H1 (cell line): ENCODE results near the gene MYBPC3. TPM values are rescaled to one million over a fixed set of nuclear protein-coding genes. Genes with fewer than 3 reads are reported as not detected.
A peak's percentile ranks its signal among the peaks of the same experiment; 100 is the strongest.

ENCODE experiments used
- CTCF ChIA-PET: fragments of 300-600 bp; sonication (Branson Sonifier 250); formaldehyde crosslinking; loops from one replicate; lab custom pipeline; 2021; ENCODE audit not compliant: partially characterized antibody; lab: Charles Lee
- POLR2A ChIA-PET: fragments of 300-600 bp; sonication (Branson Sonifier 250); formaldehyde crosslinking; loops from one replicate; lab custom pipeline; 2021; ENCODE audit warnings: inconsistent platforms; ENCODE audit not compliant: partially characterized antibody; lab: Charles Lee
- DNase-seq, 2 experiments: peaks; one replicate each; pipeline versions ENCODE4 v3.0.0 to v3.0.0-alpha.2; 2010 to 2022; ENCODE audit warnings: low spot score in 2 of 2, low read depth in 1 of 2, mixed read lengths in 1 of 2
- FAIRE-seq: peaks from 2 replicates; lab custom pipeline; 2011; peaks lifted over from hg19 to GRCh38; lab: Jason Lieb, UNC
- H2AFZ ChIP-seq: 2 replicates; pipeline ENCODE4 v1.8.1; 2012; ENCODE audit warnings: low read length, inconsistent platforms
- H2AK5ac ChIP-seq: 2 replicates; pipeline ENCODE4 v1.6.1; 2013; ENCODE audit warnings: low read depth, low read length
- H2BK120ac ChIP-seq: replicated peaks from 2 replicates; pipeline ENCODE3; 2013; ENCODE audit warnings: low read depth, low read length, inconsistent platforms
- H2BK12ac ChIP-seq: 2 replicates; pipeline ENCODE4 v1.6.1; 2013; ENCODE audit warnings: low read depth, low read length
- H2BK15ac ChIP-seq: 2 replicates; pipeline ENCODE4 v1.6.1; 2013; ENCODE audit warnings: low read length
- H2BK20ac ChIP-seq: 2 replicates; pipeline ENCODE4 v1.6.1; 2013; ENCODE audit warnings: low read length
- H2BK5ac ChIP-seq: 2 replicates; pipeline ENCODE4 v1.6.1; 2013; ENCODE audit warnings: low read depth, low read length
- H3K14ac ChIP-seq: 2 replicates; pipeline ENCODE4 v1.6.1; 2013; ENCODE audit warnings: inconsistent platforms; ENCODE audit not compliant: insufficient read length
- H3K18ac ChIP-seq: 2 replicates; pipeline ENCODE4 v1.6.1; 2013; ENCODE audit warnings: low read length; ENCODE audit errors: extremely low read depth
- H3K23ac ChIP-seq: 2 replicates; pipeline ENCODE4 v1.6.1; 2013; ENCODE audit warnings: inconsistent platforms; ENCODE audit not compliant: insufficient read length
- H3K23me2 ChIP-seq: 2 replicates; pipeline ENCODE4 v1.6.1; 2013; ENCODE audit warnings: low read depth, low read length
- H3K27ac ChIP-seq: 2 replicates; pipeline ENCODE4 v1.6.1; 2011; ENCODE audit warnings: low read depth, low read length, inconsistent platforms
- H3K27me3 ChIP-seq, 4 experiments: replicated peaks in 1 of 4; 1 replicate in 1 of 4; 2 replicates in 3 of 4; pipeline versions ENCODE4 v1.6.1 to v1.8.1; 2011 to 2013; ENCODE audit warnings: low read length in 3 of 4, mild to moderate bottlenecking in 3 of 4, inconsistent platforms in 2 of 4, mixed read lengths in 2 of 4, moderate library complexity in 1 of 4; ENCODE audit not compliant: control insufficient read depth in 3 of 4, insufficient read depth in 3 of 4; ENCODE audit errors: extremely low read depth in 1 of 4
- H3K36me3 ChIP-seq, 4 experiments: 2 replicates each; pipeline versions ENCODE4 v1.6.1 to v1.8.1; 2011 to 2013; ENCODE audit warnings: mild to moderate bottlenecking in 4 of 4, low read length in 3 of 4, moderate library complexity in 2 of 4, control low read depth in 1 of 4, inconsistent platforms in 1 of 4; ENCODE audit not compliant: insufficient read depth in 4 of 4, control insufficient read depth in 2 of 4
- H3K4ac ChIP-seq: replicated peaks from 2 replicates; pipeline ENCODE3; 2013; ENCODE audit warnings: low read length, low read depth, mixed read lengths, inconsistent platforms; ENCODE audit not compliant: insufficient read length
- H3K4me1 ChIP-seq, 4 experiments: replicated peaks in 1 of 4; 1 replicate in 1 of 4; 2 replicates in 3 of 4; pipeline versions ENCODE4 v1.6.1 to v1.8.1; 2011 to 2013; ENCODE audit warnings: low read length in 3 of 4, inconsistent platforms in 2 of 4, mixed read lengths in 1 of 4; ENCODE audit not compliant: insufficient read depth in 4 of 4, control insufficient read depth in 3 of 4
- H3K4me2 ChIP-seq, 2 experiments: 2 replicates each; pipeline versions ENCODE4 v1.6.1 to v1.8.1; 2011 to 2013; ENCODE audit warnings: low read depth in 2 of 2, low read length in 2 of 2, control low read depth in 1 of 2, inconsistent platforms in 1 of 2, mild to moderate bottlenecking in 1 of 2; ENCODE audit not compliant: insufficient read depth in 1 of 2
- H3K4me3 ChIP-seq, 4 experiments: fragments of 200-600, 300-600 bp in 1 of 4; sonication (generic), shearing (Covaris generic), sonication (Bioruptor Twin) in 1 of 4; 2 replicates each; pipeline versions ENCODE4 v1.5.1 to v1.8.1; 2011 to 2016; ENCODE audit warnings: low read length in 4 of 4, low read depth in 3 of 4, control low read depth in 2 of 4, inconsistent platforms in 2 of 4, mild to moderate bottlenecking in 2 of 4, mixed read lengths in 1 of 4, moderate library complexity in 1 of 4; ENCODE audit not compliant: insufficient read depth in 2 of 4; ENCODE audit errors: extremely low read depth in 1 of 4
- H3K56ac ChIP-seq: replicated peaks from 2 replicates; pipeline ENCODE3; 2013; ENCODE audit warnings: low read depth, mild to moderate bottlenecking, mixed read lengths, low read length, inconsistent platforms; ENCODE audit not compliant: insufficient read length
- H3K79me1 ChIP-seq: 2 replicates; pipeline ENCODE4 v1.6.1; 2013; ENCODE audit warnings: low read depth, low read length, control low read depth
- H3K79me2 ChIP-seq, 2 experiments: 2 replicates each; pipeline versions ENCODE4 v1.6.1 to v1.8.1; 2012 to 2013; ENCODE audit warnings: low read length in 2 of 2, mild to moderate bottlenecking in 2 of 2, inconsistent platforms in 1 of 2; ENCODE audit not compliant: insufficient read depth in 2 of 2, control insufficient read depth in 1 of 2
- H3K9ac ChIP-seq, 4 experiments: replicated peaks in 1 of 4; 1 replicate in 1 of 4; 2 replicates in 3 of 4; pipeline versions ENCODE4 v1.6.1 to v1.8.1; 2011 to 2013; ENCODE audit warnings: low read depth in 3 of 4, low read length in 3 of 4, control low read depth in 2 of 4, mild to moderate bottlenecking in 2 of 4, moderate library complexity in 2 of 4, inconsistent platforms in 1 of 4; ENCODE audit errors: extremely low read depth in 1 of 4
- H3K9me3 ChIP-seq, 2 experiments: 2 replicates each; pipeline versions ENCODE4 v1.6.1 to v1.8.1; 2012 to 2013; ENCODE audit warnings: mild to moderate bottlenecking in 2 of 2, moderate library complexity in 2 of 2, control low read depth in 1 of 2, inconsistent platforms in 1 of 2, low read depth in 1 of 2, low read length in 1 of 2, mixed read lengths in 1 of 2; ENCODE audit not compliant: insufficient read depth in 2 of 2
- H4K20me1 ChIP-seq, 2 experiments: replicated peaks in 1 of 2; 2 replicates each; pipeline versions ENCODE3 to v1.8.1; 2011 to 2013; ENCODE audit warnings: inconsistent platforms in 2 of 2, low read length in 2 of 2, mild to moderate bottlenecking in 1 of 2; ENCODE audit not compliant: insufficient read depth in 2 of 2, control insufficient read depth in 1 of 2
- H4K5ac ChIP-seq: 2 replicates; pipeline ENCODE4 v1.6.1; 2013; ENCODE audit warnings: low read length, low read depth, mixed read lengths, inconsistent platforms; ENCODE audit not compliant: insufficient read length
- H4K8ac ChIP-seq: 2 replicates; pipeline ENCODE4 v1.8.0; 2013; ENCODE audit warnings: mild to moderate bottlenecking, moderate library complexity, low read length, inconsistent platforms; ENCODE audit not compliant: insufficient read depth; ENCODE audit errors: extremely low read depth
- H4K91ac ChIP-seq: replicated peaks from 2 replicates; pipeline ENCODE3; 2013; ENCODE audit warnings: low read length, mixed read lengths, inconsistent platforms; ENCODE audit not compliant: insufficient read length
- ASH2L ChIP-seq: fragments of 200-600, 300-600 bp; sonication (generic); IDR thresholded peaks from one replicate; pipeline ENCODE4 v1.7.1; 2017; ENCODE audit warnings: low read length
- CHD2 ChIP-seq: IDR thresholded peaks from 2 replicates; pipeline ENCODE4 v1.6.1; 2012; ENCODE audit warnings: low read length, improper control_type of control experiment
- CREB1 ChIP-seq: IDR thresholded peaks from 2 replicates; pipeline ENCODE4 v1.6.1; 2012; ENCODE audit warnings: inconsistent platforms
- CTBP2 ChIP-seq: IDR thresholded peaks from 2 replicates; pipeline ENCODE4 v1.7.0; 2011; ENCODE audit warnings: borderline replicate concordance, mild to moderate bottlenecking, moderate library complexity, mixed read lengths, low read length; ENCODE audit not compliant: insufficient read depth, insufficient read length
- GTF2F1 ChIP-seq: IDR thresholded peaks from 2 replicates; pipeline ENCODE4 v1.6.1; 2012; ENCODE audit warnings: low read depth, low read length, improper control_type of control experiment, borderline replicate concordance
- POLR2AphosphoS5 ChIP-seq: IDR thresholded peaks from 2 replicates; pipeline ENCODE4 v1.6.1; 2011; ENCODE audit warnings: low read depth, low read length
- RBBP5 ChIP-seq: IDR thresholded peaks from 2 replicates; pipeline ENCODE4 v1.7.1; 2012; ENCODE audit warnings: low read depth, mild to moderate bottlenecking, inconsistent platforms, low read length, moderate library complexity, borderline replicate concordance
- RFX5 ChIP-seq: IDR thresholded peaks from 2 replicates; pipeline ENCODE4 v1.6.1; 2011; ENCODE audit warnings: low read depth, low read length, improper control_type of control experiment, borderline replicate concordance
- RNF2 ChIP-seq: fragments of 200-900, 300-1000 bp; sonication (generic); IDR thresholded peaks from 2 replicates; pipeline ENCODE4 v1.7.1; 2016; ENCODE audit warnings: borderline replicate concordance, low read depth, mild to moderate bottlenecking, antibody characterized with exemption, low read length; ENCODE audit not compliant: poor library complexity, severe bottlenecking; ENCODE audit errors: missing control alignments
- RXRA ChIP-seq: IDR thresholded peaks from 2 replicates; pipeline ENCODE4 v1.6.1; 2011; ENCODE audit warnings: low read depth, mild to moderate bottlenecking, low read length, moderate library complexity; ENCODE audit not compliant: insufficient read depth
- WGBS, 2 experiments: shearing (Covaris generic) in 1 of 2; methylation state at CpG; one replicate each; pipeline versions ENCODE4 v1.1.6 to v1.1.7; 2013 to 2015; ENCODE audit warnings: low lambda C conversion rate in 2 of 2, mixed read lengths in 2 of 2, inconsistent platforms in 1 of 2, low coverage in 1 of 2, missing lambda C conversion rate in 1 of 2; ENCODE audit not compliant: insufficient replicate concordance in 2 of 2, insufficient coverage in 1 of 2, insufficient read length in 1 of 2; ENCODE audit errors: extremely low coverage in 1 of 2, missing lambda C conversion rate in 1 of 2; 5-methylcytosine and 5-hydroxymethylcytosine counted together
- polyA plus RNA-seq, 7 experiments: library from polyadenylated mRNA; depleted of rRNA in 3 of 7; stranded (reverse) in 5 of 7; unstranded in 2 of 7; fragments of >200 nt in 5 of 7; fragments of 200-250 nt in 2 of 7; gene quantifications; 1 replicate in 5 of 7; 2 replicates in 1 of 7; 4 replicates in 1 of 7; pipeline versions ENCODE4 v1.2.1 to v1.2.3, GENCODE V29; 2011 to 2013; ENCODE audit warnings: missing spikeins in 2 of 7, mixed read lengths in 2 of 7
- total RNA-seq: library from RNA; stranded (reverse); fragmentation: NEBNext Ultra II Directional; extraction: Animal tissue kit (Norgen Biotek cat#: 25700); gene quantifications from 2 replicates; pipeline ENCODE4 v1.2.1, GENCODE V29; 2021

The MYBPC3 gene
- total and polyA plus RNA-seq, 2 of the 8 experiments (the other 6 are each of a cell fraction or from before 2014, with no cell fraction given) = 0.05 TPM; not detected in 1

DNA sequence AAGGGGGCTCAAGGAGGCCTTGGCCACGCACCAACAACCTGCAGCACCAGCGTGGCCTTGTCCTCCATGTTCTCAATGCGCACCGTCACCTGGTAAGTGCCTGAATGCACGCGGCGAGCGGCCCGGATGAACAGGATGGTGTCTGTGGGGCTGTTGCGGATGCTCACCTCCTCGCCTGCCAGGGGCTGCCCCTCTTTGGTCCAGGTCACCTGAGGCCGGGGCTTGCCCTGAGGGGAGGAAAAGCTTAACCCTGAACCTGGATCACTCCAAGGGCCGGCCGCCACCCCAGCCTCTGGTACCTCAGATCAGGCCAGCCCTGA is 19.0 kb downstream of the MYBPC3 start:
- CTCF ChIA-PET = interaction anchor here (0.6 to 1.8 kb wide), 7 partner anchors 13 to 100 kb away, joined by 3 to 7 read pairs (median 4); no protein-coding TSS in a partner anchor

More for the DNA sequence above, 19.0 kb downstream of the MYBPC3 start:
- no peak overlapping the region for H3K4me3 ChIP-seq
- TF ChIP-seq RBBP5 = no peak
- TF ChIP-seq POLR2AphosphoS5 = no peak
- no peak for TF ChIP-seq CHD2
- TF ChIP-seq CTBP2 = no peak
- no peak for TF ChIP-seq ASH2L
- no peak for TF ChIP-seq RFX5
- no peak for TF ChIP-seq RXRA
- TF ChIP-seq RNF2 = no peak
- TF ChIP-seq CREB1 = no peak
- TF ChIP-seq GTF2F1 = no peak
- 93% methylated on average over 14 of the region's 14 CpGs; no CpG with 5 or more reads in 1 of the 2 experiments for WGBS, 2 experiments
- no peak overlapping the region for H4K5ac ChIP-seq
- FAIRE-seq = no peak
- H3K27me3 ChIP-seq = no peaks in the 10 kb centered on the region
- no peaks in the 10 kb centered on the region; the same call in 1 of the 2 replicates for H3K79me1 ChIP-seq
- peaks cover 0 to 2% of the 10 kb centered on the region in 2 experiments for H4K20me1 ChIP-seq
- no peaks in the 10 kb centered on the region for H3K79me2 ChIP-seq
- H3K9ac ChIP-seq = no peak overlapping the region
- H3K18ac ChIP-seq = no peak overlapping the region
- no peak overlapping the region for H2AK5ac ChIP-seq
- H3K14ac ChIP-seq = no peak overlapping the region
- no peak overlapping the region for H3K4ac ChIP-seq
- no peaks in the 10 kb centered on the region for H3K4me1 ChIP-seq
- H2BK15ac ChIP-seq = no peak overlapping the region
- no peaks in the 10 kb centered on the region for H3K9me3 ChIP-seq
- no peak overlapping the region for H2BK120ac ChIP-seq
- no peak overlapping the region for H4K91ac ChIP-seq
- no peak for DNase-seq
- no peak overlapping the region for H2BK12ac ChIP-seq
- no peak overlapping the region for H3K27ac ChIP-seq
- no peak overlapping the region for H2BK5ac ChIP-seq
- H3K4me2 ChIP-seq = no peak overlapping the region
- H4K8ac ChIP-seq = 0 out of 2 replicates have a peak overlapping the region, but pooled peaks have one; percentile 28
- H3K23me2 ChIP-seq = no peaks in the 10 kb centered on the region
- peaks cover 0 to 12% (median 2%) of the 10 kb centered on the region in 4 experiments; a peak in 4 of 8 replicates for H3K36me3 ChIP-seq
- H3K56ac ChIP-seq = no peak overlapping the region
- H2AFZ ChIP-seq = no peak overlapping the region
- POLR2A ChIA-PET = interaction anchor here (1.1 kb wide), 1 partner anchor 21 kb away, joined by 3 read pairs; no protein-coding TSS in a partner anchor
- no peak overlapping the region for H3K23ac ChIP-seq
- no peak overlapping the region for H2BK20ac ChIP-seq
